GM23338 (cell line): ENCODE measurements around the gene CCNK. TPM values are rescaled to one million over a fixed set of nuclear protein-coding genes. Genes with fewer than 3 reads are reported as not detected.

Experiments used
- ATAC-seq: fragments of 200-7000 bp; cut with Tn5 transposase; 3 replicates; pipeline ENCODE4 v1.9.1; 2020
- DNase-seq: peaks from one replicate; pipeline ENCODE4 v3.0.0-alpha.2; 2015; ENCODE audit warnings: low spot score
- H2AFZ ChIP-seq: fragments of 200-600 bp; sonication (generic); 2 replicates; pipeline ENCODE4 v1.8.0; 2016; ENCODE audit warnings: antibody characterized with exemption, mild to moderate bottlenecking, moderate library complexity
- H3F3A ChIP-seq: fragments of 200-600 bp; sonication (generic); replicated peaks from 2 replicates; pipeline ENCODE4 v1.8.0; 2017; ENCODE audit warnings: antibody characterized with exemption, mixed run types, low read depth
- H3K27ac ChIP-seq: fragments of 200-600 bp; sonication (generic); 2 replicates; pipeline ENCODE4 v1.6.1; 2016; ENCODE audit warnings: low read depth
- H3K27me3 ChIP-seq: fragments of 200-600 bp; sonication (generic); 2 replicates; pipeline ENCODE4 v1.8.0; 2016; ENCODE audit warnings: mild to moderate bottlenecking, mixed run types, moderate library complexity; ENCODE audit not compliant: insufficient read depth
- H3K36me3 ChIP-seq: fragments of 200-600 bp; sonication (generic); 2 replicates; pipeline ENCODE4 v1.8.0; 2016; ENCODE audit warnings: mild to moderate bottlenecking; ENCODE audit not compliant: insufficient read depth
- H3K4me1 ChIP-seq: fragments of 200-600 bp; sonication (generic); 2 replicates; pipeline ENCODE4 v1.8.0; 2016; ENCODE audit warnings: mild to moderate bottlenecking, moderate library complexity; ENCODE audit not compliant: insufficient read depth
- H3K4me2 ChIP-seq: fragments of 200-600 bp; sonication (generic); 2 replicates; pipeline ENCODE4 v1.7.1; 2017; ENCODE audit warnings: mixed run types
- H3K4me3 ChIP-seq: fragments of 200-600 bp; sonication (generic); 2 replicates; pipeline ENCODE4 v1.6.1; 2016; ENCODE audit warnings: mixed run types
- H3K79me2 ChIP-seq: fragments of 200-600 bp; sonication (generic); replicated peaks from 2 replicates; pipeline ENCODE4 v1.8.0; 2017; ENCODE audit warnings: mild to moderate bottlenecking; ENCODE audit not compliant: insufficient read depth
- H3K9me2 ChIP-seq: fragments of 200-600 bp; sonication (generic); 2 replicates; pipeline ENCODE4 v1.8.0; 2017; ENCODE audit not compliant: insufficient read depth
- H4K20me1 ChIP-seq: fragments of 200-600 bp; sonication (generic); replicated peaks from 2 replicates; pipeline ENCODE4 v1.8.0; 2017; ENCODE audit warnings: mild to moderate bottlenecking; ENCODE audit not compliant: insufficient read depth
- H3K27ac Mint-ChIP-seq: 2 replicates; pipeline ENCODE4 v1.8.0; 2020; ENCODE audit warnings: inconsistent platforms, mild to moderate bottlenecking, moderate library complexity, mixed read lengths
- H3K27me3 Mint-ChIP-seq: 3 replicates; pipeline ENCODE4 v1.8.0; 2022; ENCODE audit warnings: low read depth, mild to moderate bottlenecking, moderate library complexity, mixed read lengths, inconsistent platforms; ENCODE audit not compliant: insufficient read depth, poor library complexity
- H3K36me3 Mint-ChIP-seq: 3 replicates; pipeline ENCODE4 v1.8.0; 2021; ENCODE audit warnings: low read depth, mild to moderate bottlenecking, inconsistent platforms, moderate library complexity, mixed read lengths
- H3K4me1 Mint-ChIP-seq: 3 replicates; pipeline ENCODE4 v1.8.0; 2020; ENCODE audit warnings: mild to moderate bottlenecking, inconsistent platforms, mixed read lengths
- H3K4me3 Mint-ChIP-seq: 3 replicates; pipeline ENCODE4 v1.8.0; 2021; ENCODE audit warnings: moderate library complexity, mild to moderate bottlenecking, inconsistent platforms, mixed read lengths
- H3K9me3 Mint-ChIP-seq: 3 replicates; pipeline ENCODE4 v1.8.0; 2020; ENCODE audit warnings: moderate library complexity, mild to moderate bottlenecking, inconsistent platforms, mixed read lengths
- CREB1 ChIP-seq: fragments of 250-450 bp; sonication (Bioruptor Pico); IDR thresholded peaks from 2 replicates; pipeline ENCODE4 v1.5.0; 2020; ENCODE audit warnings: low read depth, mild to moderate bottlenecking, moderate library complexity
- CTCF ChIP-seq, 2 experiments: fragments of 200-600 bp in 1 of 2; sonication (generic) in 1 of 2; conservative IDR thresholded peaks; 2 replicates each; pipeline versions ENCODE4 v1.5.1 to v1.6.1; 2016 to 2017; ENCODE audit warnings: antibody characterized with exemption in 2 of 2, low read depth in 2 of 2, mild to moderate bottlenecking in 2 of 2, moderate library complexity in 1 of 2
- EZH2phosphoT487 ChIP-seq: fragments of 200-600 bp; sonication (generic); IDR thresholded peaks from one replicate; pipeline ENCODE4 v1.8.1; 2018; ENCODE audit warnings: antibody characterized with exemption; ENCODE audit not compliant: unreplicated experiment
- NANOG ChIP-seq: IDR thresholded peaks from 2 replicates; pipeline ENCODE4 v1.6.1; 2016; ENCODE audit warnings: antibody characterized with exemption, borderline replicate concordance
- POLR2AphosphoS5 ChIP-seq: IDR thresholded peaks from 2 replicates; pipeline ENCODE4 v1.6.1; 2016; ENCODE audit warnings: antibody characterized with exemption, low read depth
- STAT1 ChIP-seq: IDR thresholded peaks from one replicate; pipeline ENCODE4 v1.6.1; 2016; ENCODE audit warnings: antibody characterized with exemption; ENCODE audit not compliant: unreplicated experiment
- ZNF462 ChIP-seq: fragments of 250-450 bp; sonication (Bioruptor Pico); IDR thresholded peaks from 2 replicates; pipeline ENCODE4 v1.5.0; 2020; ENCODE audit warnings: mild to moderate bottlenecking, moderate library complexity
- polyA plus RNA-seq: library from polyadenylated mRNA; unstranded; fragments of >200 nt; fragmentation: Nextera tagmentation; extraction: Ambion mirVana; gene quantifications from 2 replicates; pipeline ENCODE4 v1.2.1, GENCODE V29; 2016
- total RNA-seq: library from RNA; depleted of rRNA; stranded (reverse); fragments of >200 nt; shearing (Covaris generic); gene quantifications from 2 replicates; pipeline ENCODE4 v1.2.3, GENCODE V29; 2014

The CCNK gene
- total and polyA plus RNA-seq, 2 experiments from 2014 or later: 54.0 to 60.6 TPM

- no peaks in the 10 kb centered on the region for H3K9me2 ChIP-seq
- no peak overlapping the region for H3K4me3 Mint-ChIP-seq
- no peak for DNase-seq
- H3K36me3 ChIP-seq: no peaks in the 10 kb centered on the region
- ATAC-seq: no peak
- TF ChIP-seq POLR2AphosphoS5 (no peak), ZNF462 (CRISPR knock-in tag) (no peak)
- no peaks in the 10 kb centered on the region; the same call in 1 of the 2 replicates for H4K20me1 ChIP-seq
- H3K79me2 ChIP-seq: no peaks in the 10 kb centered on the region
- H3K36me3 Mint-ChIP-seq: no peaks in the 10 kb centered on the region; the same call in 2 of the 3 replicates
- H3F3A ChIP-seq: 0 out of 2 replicates have a peak, but pooled peaks cover 8% of the 10 kb centered on the region
- no peak overlapping the region for H3K4me2 ChIP-seq
- no peak overlapping the region for H3K4me3 ChIP-seq
- H3K4me1 ChIP-seq: peaks cover 33% of the 10 kb centered on the region
- peaks cover 38% of the 10 kb centered on the region for H3K4me1 Mint-ChIP-seq
- peaks cover 13% of the 10 kb centered on the region for H3K27me3 Mint-ChIP-seq
- no peaks in the 10 kb centered on the region for H3K9me3 Mint-ChIP-seq
- no peaks in the 10 kb centered on the region for H3K27me3 ChIP-seq
- no peak overlapping the region for H3K27ac Mint-ChIP-seq
- no peak overlapping the region for H2AFZ ChIP-seq
- no peak overlapping the region for H3K27ac ChIP-seq
Measured at GRCh38 chr14:99522025-99522401, 40.8 kb downstream of the CCNK start.

GRCh38 chr14:99522457-99522891 lies 41.3 kb downstream of the CCNK start:
- Histone ChIP-seq H3F3A (0 out of 2 replicates have a peak, but pooled peaks cover 8% of the 10 kb centered on the region), H3K27ac (peak overlapping the region; percentile 59), H3K4me1 (peaks cover 33% of the 10 kb centered on the region), H3K4me2 (peak overlapping the region; percentile 64), H3K79me2 (no peaks in the 10 kb centered on the region), H3K4me3 (no peak overlapping the region), H4K20me1 (no peaks in the 10 kb centered on the region; the same call in 1 of the 2 replicates), H3K36me3 (no peaks in the 10 kb centered on the region), H2AFZ (no peak overlapping the region), H3K27me3 (no peaks in the 10 kb centered on the region), H3K9me2 (no peaks in the 10 kb centered on the region)
- Mint-ChIP-seq H3K27ac (no peak overlapping the region; the same call in 1 of the 2 replicates), H3K36me3 (no peaks in the 10 kb centered on the region; the same call in 2 of the 3 replicates), H3K4me1 (peaks cover 42% of the 10 kb centered on the region), H3K4me3 (no peak overlapping the region), H3K9me3 (no peaks in the 10 kb centered on the region), H3K27me3 (peaks cover 13% of the 10 kb centered on the region)
- ATAC-seq: peak; percentile 11
- DNase-seq: no peak
- TF ChIP-seq CTCF (conservative IDR thresholded peaks at IDR 0.05; ENCODE audit: low read depth in 2 of 2) (0 out of 4 replicates have a peak, but pooled peaks of 1 of the 2 experiments have one; percentile 9), NANOG (no peak), STAT1 (no peak), EZH2phosphoT487 (no peak), CREB1 (CRISPR knock-in tag) (no peak)
